HEK293 (cell line): ENCODE measurements around the gene RALY.
A peak's percentile ranks its signal among the peaks of the same experiment; 100 is the strongest.

ENCODE experiments used
- CTCF ChIA-PET: fragments of 350-600 bp; formaldehyde crosslinking; extraction: SDS; loops from one replicate; lab custom pipeline; 2021; ENCODE audit warnings: antibody characterized with exemption; lab: Yijun Ruan, JAX
- POLR2A ChIA-PET: fragments of 300-600 bp; formaldehyde crosslinking; extraction: SDS; loops from one replicate; lab custom pipeline; 2020; ENCODE audit warnings: antibody characterized with exemption, inconsistent platforms; lab: Yijun Ruan, JAX
- H3K27ac ChIP-seq: fragments of 200-500 bp; sonication (Bioruptor generic); 2 replicates; pipeline ENCODE4 v1.5.1; 2014; ENCODE audit warnings: low read depth, low read length, control low read depth, inconsistent platforms; ENCODE audit errors: extremely low read depth
- H3K36me3 ChIP-seq, 2 experiments: fragments of 200-500 bp in 1 of 2; sonication (Bioruptor generic) in 1 of 2; 1 replicate in 1 of 2; 2 replicates in 1 of 2; pipeline ENCODE4 v1.5.1; 2014 to 2017; ENCODE audit warnings: inconsistent platforms in 2 of 2, low read length in 2 of 2; ENCODE audit not compliant: control insufficient read depth in 2 of 2, insufficient read depth in 1 of 2
- H3K4me1 ChIP-seq: fragments of 200-500 bp; sonication (Bioruptor generic); 2 replicates; pipeline ENCODE4 v1.5.1; 2014; ENCODE audit warnings: mild to moderate bottlenecking, low read length, inconsistent platforms; ENCODE audit not compliant: control insufficient read depth, insufficient read depth
- H3K4me3 ChIP-seq: 2 replicates; pipeline ENCODE4 v1.5.1; 2011; ENCODE audit warnings: low read depth, mild to moderate bottlenecking, control low read depth, low read length, moderate library complexity
- H3K9me3 ChIP-seq: fragments of 200-500 bp; sonication (Bioruptor generic); 2 replicates; pipeline ENCODE4 v1.5.1; 2014; ENCODE audit warnings: low read depth, low read length, inconsistent platforms; ENCODE audit not compliant: control insufficient read depth, insufficient read depth
- GFI1B ChIP-seq: fragments of 450-650 bp; formaldehyde crosslinking; IDR thresholded peaks from 2 replicates; pipeline ENCODE4 v1.5.1; 2016; ENCODE audit warnings: missing biosample characterization, missing genetic modification characterization
- GLI2 ChIP-seq: fragments of 450-650 bp; formaldehyde crosslinking; IDR thresholded peaks from 2 replicates; pipeline ENCODE4; 2017; ENCODE audit warnings: missing biosample characterization, missing genetic modification characterization, low read depth, borderline replicate concordance
- IKZF3 ChIP-seq: fragments of 450-650 bp; IDR thresholded peaks from 2 replicates; pipeline ENCODE4 v1.5.0; 2018; ENCODE audit warnings: missing biosample characterization, mild to moderate bottlenecking, missing genetic modification characterization, moderate library complexity
- KLF1 ChIP-seq: fragments of 450-650 bp; formaldehyde crosslinking; IDR thresholded peaks from 2 replicates; pipeline ENCODE4 v1.5.1; 2016; ENCODE audit warnings: missing biosample characterization, missing genetic modification characterization
- KLF16 ChIP-seq: fragments of 450-650 bp; formaldehyde crosslinking; IDR thresholded peaks from 2 replicates; pipeline ENCODE4 v1.5.1; 2017; ENCODE audit warnings: missing biosample characterization, missing genetic modification characterization
- MYNN ChIP-seq: fragments of 450-650 bp; formaldehyde crosslinking; IDR thresholded peaks from 2 replicates; pipeline ENCODE4 v1.5.1; 2016; ENCODE audit warnings: missing biosample characterization, missing genetic modification characterization, borderline replicate concordance
- SP2 ChIP-seq: fragments of 450-650 bp; formaldehyde crosslinking; IDR thresholded peaks from 2 replicates; pipeline ENCODE4 v1.5.1; 2016; ENCODE audit warnings: missing biosample characterization, missing genetic modification characterization
- ZBTB20 ChIP-seq: fragments of 450-650 bp; formaldehyde crosslinking; IDR thresholded peaks from 2 replicates; pipeline ENCODE4 v1.5.1; 2016; ENCODE audit warnings: missing biosample characterization, missing genetic modification characterization
- ZBTB48 ChIP-seq: fragments of 450-650 bp; formaldehyde crosslinking; IDR thresholded peaks from 2 replicates; pipeline ENCODE4 v1.5.1; 2016; ENCODE audit warnings: missing biosample characterization, missing genetic modification characterization
- ZFP3 ChIP-seq: fragments of 450-650 bp; formaldehyde crosslinking; IDR thresholded peaks from 2 replicates; pipeline ENCODE4 v1.5.1; 2016; ENCODE audit warnings: low read depth, missing biosample characterization, missing genetic modification characterization
- ZFP37 ChIP-seq: fragments of 450-650 bp; formaldehyde crosslinking; IDR thresholded peaks from 2 replicates; pipeline ENCODE4 v1.5.1; 2016; ENCODE audit warnings: missing biosample characterization, missing genetic modification characterization
- ZNF112 ChIP-seq: fragments of 450-650 bp; formaldehyde crosslinking; IDR thresholded peaks from 2 replicates; pipeline ENCODE4 v1.5.0; 2017; ENCODE audit warnings: missing biosample characterization, missing genetic modification characterization
- ZNF138 ChIP-seq: fragments of 450-650 bp; formaldehyde crosslinking; IDR thresholded peaks from 2 replicates; pipeline ENCODE4 v1.5.1; 2016; ENCODE audit warnings: missing biosample characterization, missing genetic modification characterization, borderline replicate concordance
- ZNF2 ChIP-seq: fragments of 450-650 bp; formaldehyde crosslinking; IDR thresholded peaks from 2 replicates; pipeline ENCODE4 v1.5.1; 2016; ENCODE audit warnings: missing biosample characterization, missing genetic modification characterization
- ZNF211 ChIP-seq: fragments of 450-650 bp; formaldehyde crosslinking; IDR thresholded peaks from 2 replicates; pipeline ENCODE4 v1.5.1; 2016; ENCODE audit warnings: low read depth, missing biosample characterization, missing genetic modification characterization
- ZNF221 ChIP-seq: fragments of 450-650 bp; formaldehyde crosslinking; IDR thresholded peaks from 2 replicates; pipeline ENCODE4 v1.5.1; 2017; ENCODE audit warnings: missing biosample characterization, missing genetic modification characterization, borderline replicate concordance
- ZNF239 ChIP-seq: fragments of 450-650 bp; formaldehyde crosslinking; IDR thresholded peaks from 2 replicates; pipeline ENCODE4 v1.5.1; 2016; ENCODE audit warnings: missing biosample characterization, missing genetic modification characterization
- ZNF335 ChIP-seq: fragments of 450-650 bp; formaldehyde crosslinking; conservative IDR thresholded peaks from 2 replicates; pipeline ENCODE4 v1.5.1; 2016; ENCODE audit warnings: missing biosample characterization, missing genetic modification characterization
- ZNF391 ChIP-seq: fragments of 450-650 bp; formaldehyde crosslinking; IDR thresholded peaks from 2 replicates; pipeline ENCODE4 v1.5.1; 2016; ENCODE audit warnings: low read depth, missing biosample characterization, missing genetic modification characterization, borderline replicate concordance
- ZNF423 ChIP-seq: fragments of 450-650 bp; formaldehyde crosslinking; IDR thresholded peaks from 2 replicates; pipeline ENCODE4 v1.5.1; 2016; ENCODE audit warnings: missing biosample characterization, missing genetic modification characterization
- ZNF660 ChIP-seq: fragments of 450-650 bp; IDR thresholded peaks from 2 replicates; pipeline ENCODE4 v1.5.1; 2018; ENCODE audit warnings: missing biosample characterization, mild to moderate bottlenecking, missing genetic modification characterization
- ZNF776 ChIP-seq: fragments of 450-650 bp; formaldehyde crosslinking; IDR thresholded peaks from 2 replicates; pipeline ENCODE4 v1.5.0; 2017; ENCODE audit warnings: missing biosample characterization, missing genetic modification characterization, borderline replicate concordance
- ZNF791 ChIP-seq: fragments of 450-650 bp; formaldehyde crosslinking; IDR thresholded peaks from 2 replicates; pipeline ENCODE4 v1.5.1; 2016; ENCODE audit warnings: missing biosample characterization, missing genetic modification characterization
- ZNF843 ChIP-seq: fragments of 450-650 bp; formaldehyde crosslinking; IDR thresholded peaks from 2 replicates; pipeline ENCODE4 v1.5.1; 2016; ENCODE audit warnings: missing biosample characterization, missing genetic modification characterization
- TF ChIP-seq, protein P1 (sequence below): fragments of 450-650 bp; IDR thresholded peaks from 2 replicates; pipeline ENCODE4 v1.5.1; 2018; ENCODE audit warnings: missing biosample characterization, mild to moderate bottlenecking, missing genetic modification characterization
- TF ChIP-seq, protein P2 (sequence below): fragments of 450-650 bp; formaldehyde crosslinking; IDR thresholded peaks from 2 replicates; pipeline ENCODE4 v1.5.1; 2016; ENCODE audit warnings: missing biosample characterization, missing genetic modification characterization
- TF ChIP-seq, protein P3 (sequence below): fragments of 450-650 bp; formaldehyde crosslinking; IDR thresholded peaks from 2 replicates; pipeline ENCODE4 v1.5.1; 2016; ENCODE audit warnings: missing biosample characterization, missing genetic modification characterization
- TF ChIP-seq, protein P4 (sequence below): sonication (generic); formaldehyde crosslinking; IDR thresholded peaks from 2 replicates; pipeline ENCODE4 v1.8.1; 2022; ENCODE audit warnings: mild to moderate bottlenecking, moderate library complexity, missing genetic modification reagents

Gene RALY

DNA sequence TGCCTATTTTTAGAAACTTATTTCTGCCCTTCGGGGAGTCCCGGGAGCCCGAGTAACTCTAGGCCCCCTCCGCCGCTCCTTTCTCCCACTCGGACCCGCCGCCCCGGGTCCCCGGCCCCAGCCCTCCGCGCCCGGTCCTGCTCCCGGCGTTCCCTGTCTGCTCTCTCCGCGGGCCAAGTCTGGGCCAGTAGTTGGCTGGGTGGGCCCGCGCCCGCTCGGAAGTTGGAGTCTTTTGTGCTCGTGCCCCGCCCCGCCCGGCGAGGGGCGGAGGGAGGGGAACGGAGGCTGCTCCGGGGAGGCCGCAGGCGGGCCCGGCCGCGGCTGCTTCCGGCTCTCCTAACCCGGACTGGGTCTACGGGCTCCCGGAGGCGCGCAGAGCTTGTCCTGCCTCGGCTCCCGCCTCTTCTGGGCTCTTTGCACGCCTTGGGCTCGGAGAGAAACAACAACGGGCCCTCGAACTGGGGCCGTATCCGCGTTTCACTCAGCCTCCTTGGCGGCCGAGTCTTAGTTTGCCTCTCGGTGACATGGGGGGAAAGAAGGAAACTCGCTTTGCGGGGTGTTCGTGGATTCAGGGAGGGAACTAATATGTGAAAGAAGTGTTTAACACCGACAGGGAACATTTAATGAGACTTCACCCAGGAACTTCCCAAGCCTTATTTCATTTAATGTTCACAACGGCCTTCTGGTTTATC is 657 bp downstream of the RALY start (continued):
- TF ChIP-seq ZBTB20 (peak; percentile 68; the same call in 1 of the 2 replicates), ZNF2 (tag by site-specific recombination) (0 out of 2 replicates have a peak, but pooled peaks have one; percentile 16)

DNA sequence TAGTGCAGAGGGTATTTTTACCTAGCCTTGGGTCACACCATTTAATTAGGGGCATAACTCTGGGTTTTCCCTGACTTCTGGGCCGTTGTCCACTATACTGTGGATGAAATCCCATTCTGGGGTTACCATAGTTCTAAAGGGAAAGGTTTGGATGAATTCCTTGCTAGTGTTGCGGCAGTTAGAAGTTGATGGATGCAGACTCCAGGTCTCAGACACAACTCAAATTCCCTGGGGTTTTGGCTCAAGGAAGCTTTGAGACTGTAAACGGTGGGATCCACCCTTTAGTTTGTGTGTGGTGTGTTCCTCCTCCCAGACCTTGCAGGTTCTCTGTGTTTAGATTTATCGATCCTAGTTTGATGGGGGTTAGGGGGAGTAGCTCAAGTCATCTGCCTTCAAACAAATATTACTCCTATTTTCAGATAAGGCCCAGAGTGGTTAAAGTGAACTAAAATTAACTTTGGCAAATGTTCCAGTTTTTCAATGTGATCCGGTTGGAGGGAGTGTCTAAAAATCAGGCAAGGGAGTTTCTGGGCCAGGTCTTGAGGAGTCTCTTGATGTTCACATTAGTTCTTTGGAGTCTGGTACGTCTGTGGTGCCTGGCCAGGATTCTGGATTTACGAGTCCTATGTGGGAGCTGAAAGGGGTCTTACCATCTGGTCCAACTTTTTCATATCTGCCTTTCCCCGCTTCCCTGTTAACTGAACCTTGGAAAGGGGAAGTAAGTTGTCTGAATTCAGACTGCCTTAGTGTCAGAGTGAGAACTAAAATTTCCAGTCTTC is 1.5 kb downstream of the RALY start:
- H3K4me3 ChIP-seq = peak overlapping the region; percentile 59
- no peak overlapping the region; the same call in 1 of the 2 replicates for H3K27ac ChIP-seq
- H3K9me3 ChIP-seq = no peaks in the 10 kb centered on the region
- peaks cover 0 to 2% of the 10 kb centered on the region in 2 experiments; a peak in 1 of 3 replicates for H3K36me3 ChIP-seq
- peaks cover 6% of the 10 kb centered on the region; the same call in 1 of the 2 replicates for H3K4me1 ChIP-seq
- ChIA-PET CTCF (interaction anchor here (1.0 to 1.1 kb wide), 2 partner anchors 10 to 27 kb away, joined by 3 read pairs; no protein-coding TSS in a partner anchor), POLR2A (interaction anchor here (0.6 kb wide), 1 partner anchor 58 kb away, joined by 7 read pairs; no protein-coding TSS in a partner anchor)
- no peak for TF ChIP-seq ZNF112 (tag by site-specific recombination)
- TF ChIP-seq IKZF3 (tag by site-specific recombination) = peak; percentile 38; the same call in 1 of the 2 replicates
- no peak for TF ChIP-seq ZNF221 (tag by site-specific recombination)
- no peak for TF ChIP-seq ZNF423
- TF ChIP-seq, protein P1, sequence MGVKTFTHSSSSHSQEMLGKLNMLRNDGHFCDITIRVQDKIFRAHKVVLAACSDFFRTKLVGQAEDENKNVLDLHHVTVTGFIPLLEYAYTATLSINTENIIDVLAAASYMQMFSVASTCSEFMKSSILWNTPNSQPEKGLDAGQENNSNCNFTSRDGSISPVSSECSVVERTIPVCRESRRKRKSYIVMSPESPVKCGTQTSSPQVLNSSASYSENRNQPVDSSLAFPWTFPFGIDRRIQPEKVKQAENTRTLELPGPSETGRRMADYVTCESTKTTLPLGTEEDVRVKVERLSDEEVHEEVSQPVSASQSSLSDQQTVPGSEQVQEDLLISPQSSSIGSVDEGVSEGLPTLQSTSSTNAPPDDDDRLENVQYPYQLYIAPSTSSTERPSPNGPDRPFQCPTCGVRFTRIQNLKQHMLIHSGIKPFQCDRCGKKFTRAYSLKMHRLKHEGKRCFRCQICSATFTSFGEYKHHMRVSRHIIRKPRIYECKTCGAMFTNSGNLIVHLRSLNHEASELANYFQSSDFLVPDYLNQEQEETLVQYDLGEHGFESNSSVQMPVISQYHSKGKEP = no peak
- TF ChIP-seq ZNF776 (tag by site-specific recombination) = no peak
- no peak for TF ChIP-seq ZNF138 (tag by site-specific recombination)
- TF ChIP-seq ZNF660 = no peak
- TF ChIP-seq ZNF239 (tag by site-specific recombination) = no peak
- no peak for TF ChIP-seq GLI2 (tag by site-specific recombination)
- no peak for TF ChIP-seq ZNF211
- no peak for TF ChIP-seq ZNF843
- TF ChIP-seq KLF1 (tag by site-specific recombination) = peak; percentile 26
- no peak for TF ChIP-seq ZNF791 (tag by site-specific recombination)
- no peak for TF ChIP-seq ZFP3 (tag by site-specific recombination)
- TF ChIP-seq KLF16 = no peak
- TF ChIP-seq, protein P2, sequence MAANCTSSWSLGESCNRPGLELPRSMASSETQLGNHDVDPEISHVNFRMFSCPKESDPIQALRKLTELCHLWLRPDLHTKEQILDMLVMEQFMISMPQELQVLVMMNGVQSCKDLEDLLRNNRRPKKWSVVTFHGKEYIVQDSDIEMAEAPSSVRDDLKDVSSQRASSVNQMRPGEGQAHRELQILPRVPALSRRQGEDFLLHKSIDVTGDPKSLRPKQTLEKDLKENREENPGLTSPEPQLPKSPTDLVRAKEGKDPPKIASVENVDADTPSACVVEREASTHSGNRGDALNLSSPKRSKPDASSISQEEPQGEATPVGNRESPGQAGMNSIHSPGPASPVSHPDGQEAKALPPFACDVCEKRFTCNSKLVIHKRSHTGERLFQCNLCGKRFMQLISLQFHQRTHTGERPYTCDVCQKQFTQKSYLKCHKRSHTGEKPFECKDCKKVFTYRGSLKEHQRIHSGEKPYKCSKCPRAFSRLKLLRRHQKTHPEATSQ = no peak
- no peak for TF ChIP-seq ZFP37 (tag by site-specific recombination)
- 0 out of 2 replicates have a peak, but pooled peaks have one; percentile 20 for TF ChIP-seq ZNF335 (tag by site-specific recombination)
- TF ChIP-seq, protein P3, sequence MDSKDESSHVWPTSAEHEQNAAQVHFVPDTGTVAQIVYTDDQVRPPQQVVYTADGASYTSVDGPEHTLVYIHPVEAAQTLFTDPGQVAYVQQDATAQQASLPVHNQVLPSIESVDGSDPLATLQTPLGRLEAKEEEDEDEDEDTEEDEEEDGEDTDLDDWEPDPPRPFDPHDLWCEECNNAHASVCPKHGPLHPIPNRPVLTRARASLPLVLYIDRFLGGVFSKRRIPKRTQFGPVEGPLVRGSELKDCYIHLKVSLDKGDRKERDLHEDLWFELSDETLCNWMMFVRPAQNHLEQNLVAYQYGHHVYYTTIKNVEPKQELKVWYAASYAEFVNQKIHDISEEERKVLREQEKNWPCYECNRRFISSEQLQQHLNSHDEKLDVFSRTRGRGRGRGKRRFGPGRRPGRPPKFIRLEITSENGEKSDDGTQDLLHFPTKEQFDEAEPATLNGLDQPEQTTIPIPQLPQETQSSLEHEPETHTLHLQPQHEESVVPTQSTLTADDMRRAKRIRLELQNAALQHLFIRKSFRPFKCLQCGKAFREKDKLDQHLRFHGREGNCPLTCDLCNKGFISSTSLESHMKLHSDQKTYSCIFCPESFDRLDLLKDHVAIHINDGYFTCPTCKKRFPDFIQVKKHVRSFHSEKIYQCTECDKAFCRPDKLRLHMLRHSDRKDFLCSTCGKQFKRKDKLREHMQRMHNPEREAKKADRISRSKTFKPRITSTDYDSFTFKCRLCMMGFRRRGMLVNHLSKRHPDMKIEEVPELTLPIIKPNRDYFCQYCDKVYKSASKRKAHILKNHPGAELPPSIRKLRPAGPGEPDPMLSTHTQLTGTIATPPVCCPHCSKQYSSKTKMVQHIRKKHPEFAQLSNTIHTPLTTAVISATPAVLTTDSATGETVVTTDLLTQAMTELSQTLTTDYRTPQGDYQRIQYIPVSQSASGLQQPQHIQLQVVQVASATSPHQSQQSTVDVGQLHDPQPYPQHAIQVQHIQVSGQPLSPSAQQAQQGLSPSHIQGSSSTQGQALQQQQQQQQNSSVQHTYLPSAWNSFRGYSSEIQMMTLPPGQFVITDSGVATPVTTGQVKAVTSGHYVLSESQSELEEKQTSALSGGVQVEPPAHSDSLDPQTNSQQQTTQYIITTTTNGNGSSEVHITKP (tag by site-specific recombination) = peak; percentile 94
- TF ChIP-seq ZBTB48 (tag by site-specific recombination) = peak; percentile 64
- no peak for TF ChIP-seq MYNN (tag by site-specific recombination)
- TF ChIP-seq, protein P4, sequence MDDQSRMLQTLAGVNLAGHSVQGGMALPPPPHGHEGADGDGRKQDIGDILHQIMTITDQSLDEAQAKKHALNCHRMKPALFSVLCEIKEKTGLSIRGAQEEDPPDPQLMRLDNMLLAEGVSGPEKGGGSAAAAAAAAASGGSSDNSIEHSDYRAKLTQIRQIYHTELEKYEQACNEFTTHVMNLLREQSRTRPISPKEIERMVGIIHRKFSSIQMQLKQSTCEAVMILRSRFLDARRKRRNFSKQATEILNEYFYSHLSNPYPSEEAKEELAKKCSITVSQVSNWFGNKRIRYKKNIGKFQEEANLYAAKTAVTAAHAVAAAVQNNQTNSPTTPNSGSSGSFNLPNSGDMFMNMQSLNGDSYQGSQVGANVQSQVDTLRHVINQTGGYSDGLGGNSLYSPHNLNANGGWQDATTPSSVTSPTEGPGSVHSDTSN (CRISPR knock-in tag) = no peak
- no peak for TF ChIP-seq ZNF2 (tag by site-specific recombination)
- TF ChIP-seq SP2 (tag by site-specific recombination) = peak; percentile 5; the same call in 1 of the 2 replicates
- TF ChIP-seq GFI1B = no peak
- no peak for TF ChIP-seq ZNF391 (tag by site-specific recombination)
